HG03064 (cell line): ENCODE results near the gene ZNF57.
"Not testable (repeated sequence)": the region's sequence is repeated elsewhere in the genome, so short reads cannot be mapped to it uniquely, and the experiment has no call there.

Source experiments
- ATAC-seq: cut with Tn5 transposase; IDR thresholded peaks from one replicate; pipeline ENCODE4 v1.9.1; 2021; ENCODE audit warnings: low read depth; ENCODE audit not compliant: unreplicated experiment

Gene ZNF57

DNA sequence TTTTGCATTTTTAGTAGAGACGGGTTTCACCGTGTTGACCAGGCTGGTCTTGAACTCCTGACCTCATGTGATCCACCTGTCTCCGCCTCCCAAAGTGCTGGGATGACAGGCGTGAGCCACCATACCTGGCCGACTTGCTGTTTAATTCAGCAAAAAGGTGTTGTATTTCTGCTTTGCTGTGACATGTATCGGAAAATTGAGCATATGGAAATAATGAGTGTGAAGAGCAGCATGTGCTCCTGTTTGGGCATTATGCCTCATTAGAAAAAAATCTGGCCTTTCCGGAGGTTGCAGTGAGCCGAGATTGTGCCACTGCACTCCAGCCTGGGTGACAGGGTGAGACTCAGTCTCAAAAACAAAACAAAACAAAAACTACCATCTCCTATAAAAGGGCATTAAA lies 10.2 kb upstream of the ZNF57 start:
- ATAC-seq = not testable (repeated sequence)

DNA sequence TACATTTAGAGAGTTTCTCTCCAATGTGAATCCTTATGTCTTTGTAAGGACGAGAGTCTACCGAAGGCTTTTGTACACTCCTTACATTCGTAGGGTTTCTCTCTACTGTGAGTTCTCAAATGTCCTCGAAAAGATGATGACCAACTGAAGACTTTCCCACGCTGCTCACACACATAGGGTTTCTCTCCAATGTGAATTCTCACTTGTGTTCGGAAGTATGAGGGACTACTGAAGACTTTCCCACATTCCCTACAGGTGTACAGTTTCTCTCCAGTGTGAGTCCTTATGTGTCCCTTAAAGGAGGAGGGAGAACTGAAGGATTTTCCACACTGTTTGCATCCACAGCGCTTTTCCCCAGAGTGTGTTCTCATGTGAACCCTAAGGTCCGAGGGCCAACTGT lies 4.0 kb upstream of the ZNF57 start:
- no peak for ATAC-seq

DNA sequence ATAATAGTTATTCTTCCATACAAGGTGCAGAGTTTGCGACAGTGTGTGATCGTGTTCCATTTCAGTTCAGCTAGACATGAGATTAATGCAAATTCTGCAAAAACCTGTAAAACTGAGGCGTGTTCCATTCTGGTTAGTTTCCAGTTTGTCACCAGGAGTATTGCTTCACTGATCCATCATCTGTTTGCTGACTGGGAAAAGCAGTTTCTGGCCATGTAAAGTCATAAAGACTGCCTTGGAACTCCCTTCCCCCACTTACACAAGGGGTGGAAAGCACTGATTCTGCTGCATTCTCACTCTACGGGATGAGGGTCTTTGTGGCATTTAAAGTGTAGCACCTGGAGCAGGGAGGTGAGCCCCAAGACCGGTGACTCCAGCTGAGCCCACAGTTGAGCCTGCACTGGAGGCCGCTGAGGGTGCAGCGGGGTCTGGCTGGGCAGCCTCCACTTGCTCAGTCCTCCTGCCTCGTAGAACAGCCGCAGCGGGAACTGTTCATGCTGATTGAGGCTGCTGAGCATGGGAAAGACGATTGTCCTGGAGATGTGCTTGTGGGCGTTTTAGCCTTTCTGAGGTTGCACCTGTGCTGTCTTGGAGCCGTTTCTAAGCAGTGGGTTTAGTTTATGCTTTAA lies 2.0 kb downstream of the ZNF57 start:
- no peak for ATAC-seq

DNA sequence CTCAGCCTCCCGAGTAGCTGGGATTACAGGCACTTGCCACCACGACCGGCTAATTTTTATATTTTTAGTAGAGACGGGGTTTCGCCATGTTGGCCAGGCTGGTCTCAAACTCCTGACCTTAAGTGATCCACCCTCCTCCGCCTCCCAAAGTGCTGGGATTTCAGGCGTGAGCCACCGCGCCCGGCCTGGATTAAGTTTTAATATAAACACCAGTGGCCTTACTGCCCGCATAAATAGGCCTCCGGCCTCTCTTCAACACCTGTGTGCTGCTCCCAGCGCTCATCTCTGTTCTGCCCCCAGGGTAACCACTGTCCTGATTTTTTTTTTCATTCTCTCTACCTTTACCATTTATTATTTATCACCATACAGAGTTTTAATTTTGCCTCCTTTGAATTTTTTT lies 2.6 kb downstream of the ZNF57 start:
- not testable (repeated sequence) for ATAC-seq

DNA sequence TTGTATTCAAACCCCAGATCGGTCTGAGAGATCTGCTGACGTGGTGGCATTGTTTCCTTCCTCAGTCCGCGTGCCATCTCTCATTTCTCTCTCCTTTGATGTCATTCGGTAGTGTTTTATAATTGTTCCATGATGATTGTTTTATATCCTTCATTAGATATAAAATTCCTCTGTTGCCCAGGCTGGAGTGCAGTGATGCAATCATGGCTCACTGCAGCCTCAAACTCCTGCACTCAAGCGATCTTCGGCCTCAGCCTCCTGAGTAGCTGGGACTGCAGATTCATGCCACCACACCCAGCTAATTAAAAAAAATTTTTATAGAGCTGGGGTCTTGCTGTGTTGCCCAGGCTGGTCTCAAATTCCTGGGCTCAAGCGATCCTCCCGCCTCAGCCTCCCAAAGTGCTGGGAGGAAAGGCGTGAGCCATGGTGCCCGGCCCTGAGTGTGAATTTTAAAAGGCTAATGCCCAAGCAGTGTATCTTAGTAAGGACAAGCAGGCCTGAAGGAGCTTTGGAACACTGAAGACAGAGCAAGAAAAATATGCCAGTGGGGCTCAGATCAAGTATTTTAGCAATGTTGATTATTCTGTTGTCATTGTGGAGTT lies 5.3 kb downstream of the ZNF57 start:
- no peak for ATAC-seq

DNA sequence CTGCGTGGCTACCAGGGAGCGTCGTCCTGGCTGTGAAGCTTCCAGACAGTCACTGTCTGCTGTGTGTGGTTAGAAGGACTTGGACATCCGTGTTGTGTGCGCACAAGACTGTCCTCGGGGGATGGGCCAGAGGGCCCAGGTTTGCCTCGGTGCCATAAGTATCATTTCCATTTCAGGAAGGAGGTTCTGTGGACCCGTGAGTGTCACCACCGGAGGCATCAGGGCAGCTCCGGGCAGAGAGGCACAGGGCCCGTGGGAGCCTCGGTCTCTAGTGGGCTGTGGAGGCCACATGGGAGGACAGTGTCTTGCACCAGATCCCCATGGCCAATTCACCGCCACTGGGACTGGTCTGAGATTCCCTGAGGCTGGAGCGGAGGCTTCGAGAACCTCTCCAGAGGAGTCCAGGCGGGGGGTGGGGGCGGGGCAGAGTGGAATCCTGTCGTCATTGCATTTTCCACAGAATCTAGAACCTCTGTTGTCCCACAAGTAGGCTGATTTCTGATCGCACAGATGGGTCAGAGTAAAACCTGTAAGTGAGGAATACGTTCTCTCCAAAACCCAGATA lies 6.0 kb downstream of the ZNF57 start:
- ATAC-seq = no peak

DNA sequence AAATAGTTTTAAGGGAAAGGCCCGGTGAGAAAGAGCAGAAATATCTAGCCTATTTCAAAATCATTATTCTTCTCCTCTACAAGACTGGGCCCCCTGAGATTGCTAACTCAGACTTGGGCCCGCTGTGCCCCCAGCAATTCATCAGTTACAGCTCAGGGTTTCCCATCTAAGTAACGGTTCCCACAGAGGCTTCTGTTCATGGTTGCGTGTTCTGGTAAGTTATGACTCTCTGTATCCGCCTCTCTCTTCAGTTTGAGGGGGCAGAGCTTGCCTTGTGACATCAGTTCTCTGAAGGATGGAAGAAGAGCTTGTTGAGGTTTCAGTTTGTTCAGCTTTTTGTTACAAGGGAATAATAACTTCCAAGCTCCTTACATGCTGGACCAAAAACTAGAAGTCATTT lies 11.6 kb downstream of the ZNF57 start:
- no peak for ATAC-seq

DNA sequence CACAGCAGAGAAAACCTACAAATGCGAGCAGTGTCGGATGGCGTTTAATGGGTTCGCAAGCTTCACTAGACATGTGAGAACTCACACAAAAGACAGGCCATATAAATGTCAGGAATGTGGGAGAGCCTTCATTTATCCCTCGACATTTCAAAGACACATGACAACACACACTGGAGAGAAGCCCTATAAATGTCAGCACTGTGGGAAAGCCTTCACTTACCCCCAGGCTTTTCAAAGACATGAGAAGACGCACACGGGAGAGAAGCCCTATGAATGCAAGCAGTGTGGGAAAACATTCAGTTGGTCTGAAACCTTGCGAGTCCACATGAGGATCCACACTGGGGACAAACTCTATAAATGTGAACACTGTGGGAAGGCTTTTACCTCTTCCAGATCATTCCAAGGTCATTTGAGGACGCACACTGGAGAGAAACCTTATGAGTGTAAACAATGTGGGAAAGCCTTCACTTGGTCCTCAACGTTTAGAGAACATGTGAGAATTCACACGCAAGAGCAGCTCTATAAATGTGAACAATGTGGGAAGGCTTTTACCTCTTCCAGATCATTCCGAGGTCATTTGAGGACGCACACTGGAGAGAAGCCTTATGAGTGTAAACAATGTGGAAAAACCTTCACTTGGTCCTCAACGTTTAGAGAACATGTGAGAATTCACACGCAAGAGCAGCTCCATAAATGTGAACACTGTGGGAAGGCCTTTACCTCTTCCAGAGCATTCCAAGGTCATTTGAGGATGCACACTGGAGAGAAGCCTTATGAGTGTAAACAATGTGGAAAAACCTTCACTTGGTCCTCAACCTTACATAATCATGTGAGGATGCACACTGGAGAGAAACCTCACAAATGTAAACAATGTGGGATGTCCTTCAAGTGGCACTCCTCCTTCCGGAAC lies 16.8 kb downstream of the ZNF57 start:
- ATAC-seq = no peak

DNA sequence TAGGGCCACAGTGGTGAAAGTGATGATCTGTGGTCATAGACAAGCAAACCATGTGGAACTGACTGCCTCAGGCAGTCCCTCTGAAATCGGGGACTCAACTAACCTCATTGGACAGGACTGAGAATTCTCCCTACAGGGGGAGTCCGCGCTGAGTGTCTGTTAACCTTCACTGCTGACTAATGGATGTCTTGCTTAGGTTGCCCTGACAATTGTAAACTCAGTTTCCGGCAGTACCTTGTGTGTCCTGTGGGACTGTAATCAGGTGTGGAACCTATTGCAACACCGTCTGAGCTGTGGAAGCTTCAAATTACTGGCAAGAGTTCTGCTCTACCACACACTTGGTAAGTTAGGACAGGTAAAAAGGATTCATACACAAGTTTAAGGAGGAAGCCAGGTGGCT lies 22.3 kb downstream of the ZNF57 start:
- no peak for ATAC-seq

DNA sequence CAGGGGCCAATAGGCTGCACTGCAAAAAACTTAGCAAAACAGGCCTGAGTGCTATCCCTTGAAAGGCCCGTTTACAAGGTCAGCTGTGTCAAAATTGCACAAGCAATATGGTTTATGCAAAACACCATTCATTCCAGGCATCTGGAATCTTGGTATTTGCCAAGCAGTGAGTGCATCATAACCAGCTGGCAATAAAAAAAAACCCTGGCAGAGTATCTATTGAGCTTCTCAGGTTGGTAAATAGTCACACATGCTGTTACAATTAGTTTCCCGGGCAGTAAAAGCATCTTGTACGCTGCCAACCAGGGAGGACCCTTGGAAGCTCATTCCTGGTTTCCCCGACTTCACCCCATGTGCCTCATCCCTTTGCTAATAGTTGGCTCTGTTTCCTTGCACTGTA lies 22.8 kb downstream of the ZNF57 start:
- no peak for ATAC-seq

DNA sequence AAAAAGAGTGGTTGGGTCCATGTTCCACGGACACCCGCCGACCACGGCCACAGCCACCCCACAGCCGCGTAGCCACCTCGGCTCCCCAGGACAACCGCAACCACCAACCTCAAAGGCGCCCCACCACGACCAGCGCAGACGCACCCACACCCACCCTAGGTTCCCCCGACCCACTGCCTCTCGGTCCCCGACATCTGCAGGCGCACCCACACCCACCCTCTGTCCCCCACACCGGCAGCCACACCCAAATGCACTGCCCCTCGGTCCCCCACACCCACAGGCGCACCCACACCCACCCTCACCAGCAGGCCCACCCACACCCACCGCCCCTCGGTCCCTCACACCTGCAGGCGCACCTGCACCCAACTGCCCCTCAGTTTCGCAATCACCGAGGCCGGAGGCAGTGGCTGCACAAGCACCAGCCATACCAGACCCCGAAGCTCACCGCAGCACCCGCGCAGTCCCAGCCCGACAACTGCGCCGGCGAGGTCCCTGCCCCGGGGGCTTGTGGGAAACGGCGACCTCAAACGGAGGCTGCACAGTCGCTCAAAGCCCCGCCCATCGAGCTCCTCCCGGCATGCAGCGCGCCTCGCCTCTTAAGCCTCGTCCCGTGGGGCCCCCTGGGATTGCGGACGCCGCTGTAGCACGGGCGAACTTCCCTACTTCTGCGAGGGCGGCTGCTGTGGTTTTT lies 25.8 kb downstream of the ZNF57 start:
- ATAC-seq = no peak

DNA sequence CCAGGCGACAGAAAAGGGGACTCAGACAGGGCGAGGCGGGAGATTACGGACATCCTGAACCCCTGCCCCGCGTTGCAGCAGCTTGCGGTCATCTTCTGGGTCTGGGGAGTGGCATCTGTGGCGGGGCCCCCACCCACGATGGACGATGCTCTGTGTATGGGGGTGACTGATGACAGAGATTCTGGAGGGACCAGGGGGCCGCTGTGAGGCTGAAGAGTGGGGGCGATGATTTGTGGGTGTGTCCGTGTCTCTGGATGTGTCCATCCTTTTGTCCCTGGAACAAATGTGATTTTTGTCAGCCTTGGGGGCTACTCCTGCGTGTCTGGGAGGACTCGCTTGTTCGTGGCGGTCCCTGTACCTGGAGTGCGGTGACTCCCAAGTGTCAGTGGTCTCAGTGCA lies 26.3 kb downstream of the ZNF57 start:
- no peak for ATAC-seq

DNA sequence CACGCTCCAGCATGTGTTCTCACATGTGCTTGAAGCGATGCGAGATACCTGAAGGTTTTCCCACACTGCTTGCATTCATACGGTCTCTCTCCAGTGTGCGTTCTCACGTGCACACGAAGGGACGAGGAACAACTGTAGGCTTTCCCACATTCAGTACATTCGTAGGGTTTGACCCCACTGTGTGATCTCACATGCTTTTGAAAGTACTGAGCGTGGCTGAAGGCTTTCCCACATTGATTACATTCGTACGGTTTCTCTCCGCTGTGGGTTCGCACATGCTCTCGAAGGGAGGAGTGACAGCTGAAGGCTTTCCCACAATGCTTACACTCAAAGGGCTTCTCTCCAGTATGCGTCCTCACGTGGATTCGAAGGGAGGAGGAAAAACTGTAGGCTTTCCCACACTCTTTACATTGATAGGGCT lies 32.8 kb downstream of the ZNF57 start:
- no peak for ATAC-seq

DNA sequence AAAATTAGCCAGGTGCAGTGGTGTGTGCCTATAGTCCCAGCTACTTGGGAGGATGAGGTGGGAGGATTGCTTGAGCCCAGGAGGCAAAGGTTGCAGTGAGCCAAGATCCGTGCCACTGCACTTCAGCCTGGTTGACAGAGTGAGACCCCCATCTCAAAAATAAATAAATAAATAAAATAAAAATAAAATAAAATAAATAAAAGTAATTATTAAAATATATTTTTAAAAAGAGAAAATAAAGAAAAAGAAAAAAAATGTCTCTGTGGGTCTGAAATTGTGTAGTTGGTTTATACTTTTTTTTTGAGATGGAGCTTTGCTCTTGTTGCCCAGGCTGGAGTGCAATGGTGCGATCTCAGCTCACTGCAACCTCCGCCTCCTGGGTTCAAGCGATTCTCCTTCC lies 35.1 kb downstream of the ZNF57 start:
- ATAC-seq = not testable (repeated sequence)

DNA sequence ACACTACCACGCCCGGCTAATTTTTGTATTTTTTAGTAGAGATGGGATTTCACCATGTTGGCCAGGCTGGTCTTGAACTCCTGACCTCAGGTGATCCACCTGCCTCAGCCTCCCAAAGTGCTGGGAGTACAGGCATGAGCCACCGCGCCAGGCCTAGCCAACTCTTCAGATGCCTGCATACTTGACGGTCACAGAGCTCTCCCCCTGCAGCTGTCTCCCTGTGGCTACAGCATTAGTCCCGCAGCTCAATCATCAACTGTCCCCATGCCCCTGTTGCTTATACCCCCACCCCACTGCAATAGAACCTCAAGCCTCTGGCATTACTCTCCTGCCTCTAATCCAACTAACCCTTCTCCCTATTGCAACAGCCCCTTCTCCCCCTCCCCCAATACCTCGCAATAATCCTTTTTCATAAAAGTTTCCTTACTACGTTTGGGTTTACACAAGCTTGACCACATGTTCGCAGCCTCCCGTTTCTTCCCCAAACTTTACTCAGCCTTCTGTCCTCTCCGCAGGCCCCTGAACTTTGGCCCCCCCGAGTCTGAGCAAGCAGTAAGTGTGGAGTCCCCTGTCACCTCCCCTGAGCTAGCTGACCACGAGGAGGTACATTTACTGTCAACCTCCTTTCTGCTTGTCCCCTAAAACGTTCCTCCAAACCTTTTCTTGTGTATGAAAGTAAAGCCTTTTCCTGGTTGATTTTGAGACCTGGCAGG lies 42.4 kb downstream of the ZNF57 start:
- ATAC-seq = no peak

DNA sequence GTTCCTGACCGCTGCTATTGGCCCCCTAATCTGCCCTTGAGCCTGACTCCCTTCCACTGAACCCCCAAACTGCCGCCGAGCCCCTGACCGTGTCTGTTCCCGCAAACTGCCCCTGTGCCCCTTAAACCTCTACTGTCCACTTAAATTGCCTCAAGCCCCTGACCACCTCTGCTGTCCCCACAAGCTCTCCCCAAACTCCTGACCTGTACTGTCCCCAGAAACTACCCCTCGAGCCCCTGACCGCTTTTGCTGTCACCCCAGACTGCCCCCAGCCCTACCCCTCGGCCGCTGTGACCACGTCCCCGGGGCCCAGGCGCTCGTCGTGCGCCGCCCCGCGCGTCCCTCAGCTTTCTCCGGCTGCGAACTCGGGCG lies 43.7 kb downstream of the ZNF57 start:
- no peak for ATAC-seq

DNA sequence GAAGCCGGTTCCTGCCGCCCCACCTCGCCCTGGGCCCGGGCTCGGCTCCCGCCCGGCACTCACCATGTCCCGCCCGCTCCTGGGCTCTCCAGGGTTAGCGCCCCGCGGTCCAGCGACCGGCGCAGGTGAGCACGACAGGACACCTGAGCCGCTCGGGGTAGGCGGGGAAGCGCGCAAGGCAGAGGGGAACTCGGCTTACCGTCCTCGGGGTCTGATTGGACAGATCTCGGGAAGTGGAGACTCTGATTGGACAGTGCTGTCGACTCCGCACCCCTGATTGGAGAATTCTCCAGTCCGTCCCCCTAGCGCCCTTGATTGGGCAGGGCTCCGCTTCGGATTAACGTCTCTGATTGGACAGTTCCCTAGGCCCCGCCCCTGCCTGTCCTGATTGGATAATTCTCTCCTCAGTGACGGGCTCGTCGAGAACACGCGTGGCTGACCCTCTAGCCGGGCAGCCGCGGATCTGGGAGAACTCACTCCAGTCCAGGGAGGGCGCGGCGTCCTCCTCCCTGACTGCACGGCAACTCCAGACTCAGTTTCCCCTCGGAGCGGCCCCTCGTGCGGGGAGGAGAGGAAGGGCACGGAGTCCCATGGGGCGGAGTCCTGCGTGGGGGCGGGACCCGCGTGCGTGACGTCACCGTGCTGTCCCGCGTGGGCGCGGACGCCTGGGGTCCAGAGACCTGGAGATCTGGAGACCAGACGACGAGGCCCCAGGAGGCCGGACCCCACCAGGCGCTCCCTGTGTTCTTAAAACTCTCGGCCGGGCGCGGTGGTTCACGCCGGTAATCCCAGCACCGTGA lies 44.2 kb downstream of the ZNF57 start, which contains the start of gene ZNF77:
TSS of gene ZNF77 (minus strand) at position 197 of the 800 bp plus-strand sequence. CDS start at position 66, 131 bp downstream.
- peak; percentile 87 for ATAC-seq

DNA sequence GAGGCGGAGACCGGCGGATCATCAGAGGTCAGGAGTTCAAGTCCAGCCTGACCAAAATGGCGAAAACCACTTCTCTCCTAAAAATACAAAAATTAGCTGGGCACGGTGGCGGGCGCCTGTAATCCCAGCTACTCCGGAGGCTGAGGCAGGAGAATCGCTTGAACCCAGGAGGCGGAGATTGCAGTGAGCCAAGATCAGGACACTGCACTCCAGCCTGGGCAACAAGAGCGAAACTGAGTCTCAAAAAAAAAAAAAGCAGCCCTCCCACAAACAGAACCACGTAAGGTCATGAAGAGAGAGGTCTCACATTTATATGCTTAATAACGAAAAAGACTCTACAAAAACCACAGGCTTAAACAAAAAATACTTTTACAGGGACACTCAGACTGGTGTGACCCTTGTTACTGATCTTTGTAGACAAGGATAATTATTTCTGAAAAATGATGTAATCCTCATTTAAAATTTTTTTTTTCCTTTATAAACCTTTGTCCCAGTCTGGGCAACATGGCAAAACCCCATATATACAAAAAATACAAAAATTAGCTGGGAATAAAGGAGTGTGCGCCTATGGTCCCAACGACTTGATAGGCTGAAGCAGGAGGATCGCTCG lies 45.0 kb downstream of the ZNF57 start:
- no peak for ATAC-seq

DNA sequence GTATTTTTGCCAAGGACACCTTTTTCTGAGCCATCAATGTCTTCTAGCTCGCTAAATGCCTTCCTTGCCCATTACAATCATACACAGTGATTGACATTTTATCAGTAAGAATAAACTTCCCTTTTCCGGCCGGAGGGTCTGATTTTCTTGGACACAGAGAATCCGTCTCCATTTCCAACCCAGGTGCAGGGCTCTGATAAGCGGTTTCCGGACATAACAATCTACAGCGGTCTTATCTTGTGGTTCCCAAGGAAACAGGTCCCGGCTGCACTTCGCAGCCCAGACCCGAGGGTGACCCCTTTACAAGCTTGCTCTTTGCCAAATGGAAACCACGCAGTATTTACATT lies 49.2 kb downstream of the ZNF57 start:
- no peak for ATAC-seq
